ENCODE measurements around the gene AMN1.
"Not testable (repeated sequence)": the region's sequence is repeated elsewhere in the genome, so short reads cannot be mapped to it uniquely, and the experiment has no call there.

Gene AMN1

GRCh38 chr12:31687101-31687527, 41.7 kb downstream of the AMN1 start:
- no peak for DNase-seq (ENCODE audit: low read depth in 2 of 3, low spot score in 1 of 3)

- DNase-seq (ENCODE audit: low read depth in 2 of 3, low spot score in 1 of 3): no peak
Observed at GRCh38 chr12:31685801-31686200, 43.0 kb downstream of the AMN1 start.

GRCh38 chr12:31682136-31682962, 46.5 kb downstream of the AMN1 start:
- DNase-seq (ENCODE audit: low read depth in 2 of 3, low spot score in 1 of 3): peak; percentile 14 to 71 (median 45)

GRCh38 chr12:31672521-31672920, 56.3 kb downstream of the AMN1 start:
- DNase-seq (ENCODE audit: low read depth in 2 of 3, low spot score in 1 of 3): no peak

- not testable (repeated sequence) for DNase-seq (ENCODE audit: low read depth in 2 of 3, low spot score in 1 of 3)
Observed at GRCh38 chr12:31669582-31669981, 59.2 kb downstream of the AMN1 start.

GRCh38 chr12:31669020-31669419, 59.8 kb downstream of the AMN1 start:
- no peak for DNase-seq (ENCODE audit: low read depth in 2 of 3, low spot score in 1 of 3)

- no peak for DNase-seq (ENCODE audit: low read depth in 2 of 3, low spot score in 1 of 3)
Observed at GRCh38 chr12:31664038-31664437, 64.8 kb downstream of the AMN1 start.

- no peak for DNase-seq (ENCODE audit: low read depth in 2 of 3, low spot score in 1 of 3)
Observed at GRCh38 chr12:31663576-31663975, 65.2 kb downstream of the AMN1 start.

GRCh38 chr12:31662176-31662849, 66.5 kb downstream of the AMN1 start:
- DNase-seq (ENCODE audit: low read depth in 2 of 3, low spot score in 1 of 3): no peak

GRCh38 chr12:31659087-31659942, 69.5 kb downstream of the AMN1 start, which contains the start of gene ETFBKMT:
Gene ETFBKMT (plus strand): TSS chr12:31659688. CDS start chr12:31661954, 2,266 bp downstream.
- peak; percentile 85 to 90 (median 88) for DNase-seq (ENCODE audit: low read depth in 2 of 3, low spot score in 1 of 3)

GRCh38 chr12:31658471-31659086, 70.2 kb downstream of the AMN1 start:
- no peak for DNase-seq (ENCODE audit: low read depth in 2 of 3, low spot score in 1 of 3)

GRCh38 chr12:31655792-31656191, 73.0 kb downstream of the AMN1 start:
- no peak for DNase-seq (ENCODE audit: low read depth in 2 of 3, low spot score in 1 of 3)

GRCh38 chr12:31655208-31655607, 73.6 kb downstream of the AMN1 start:
- no peak for DNase-seq (ENCODE audit: low read depth in 2 of 3, low spot score in 1 of 3)

GRCh38 chr12:31651893-31652521, 76.8 kb downstream of the AMN1 start:
- no peak for DNase-seq (ENCODE audit: low read depth in 2 of 3, low spot score in 1 of 3)

- no peak for DNase-seq (ENCODE audit: low read depth in 2 of 3, low spot score in 1 of 3)
Observed at GRCh38 chr12:31650918-31651317, 77.9 kb downstream of the AMN1 start.

GRCh38 chr12:31647086-31647491, 81.7 kb downstream of the AMN1 start:
- DNase-seq (ENCODE audit: low read depth in 2 of 3, low spot score in 1 of 3): no peak

GRCh38 chr12:31645924-31646323, 82.9 kb downstream of the AMN1 start:
- no peak for DNase-seq (ENCODE audit: low read depth in 2 of 3, low spot score in 1 of 3)

- no peak for DNase-seq (ENCODE audit: low read depth in 2 of 3, low spot score in 1 of 3)
Observed at GRCh38 chr12:31644536-31644935, 84.3 kb downstream of the AMN1 start.

GRCh38 chr12:31641509-31642090, 87.2 kb downstream of the AMN1 start:
- DNase-seq (ENCODE audit: low read depth in 2 of 3, low spot score in 1 of 3): no peak

GRCh38 chr12:31634620-31635019, 94.2 kb downstream of the AMN1 start:
- DNase-seq (ENCODE audit: low read depth in 2 of 3, low spot score in 1 of 3): no peak
